Thyroid gland (tissue), 4 donors: Measurements from ENCODE around the gene PSMG1.

Experiments
- POLR2A ChIP-seq, 2 donors: fragments of 450-650 bp; IDR thresholded peaks; one replicate each; pipeline ENCODE4 v1.6.1; 2017; ENCODE audit warnings: antibody characterized with exemption in 2 of 2, mild to moderate bottlenecking in 2 of 2, moderate library complexity in 1 of 2
- TF ChIP-seq, protein P1 (sequence below), 6 experiments: fragments of 200-600 bp in 3 of 6; fragments of 450-650 bp in 3 of 6; sonication (generic) in 3 of 6; IDR thresholded peaks; one replicate each; pipeline ENCODE4 v1.5.1; 2016 to 2019; ENCODE audit warnings: antibody characterized with exemption in 6 of 6, mild to moderate bottlenecking in 2 of 6, inconsistent platforms in 1 of 6, moderate library complexity in 1 of 6

DNA sequence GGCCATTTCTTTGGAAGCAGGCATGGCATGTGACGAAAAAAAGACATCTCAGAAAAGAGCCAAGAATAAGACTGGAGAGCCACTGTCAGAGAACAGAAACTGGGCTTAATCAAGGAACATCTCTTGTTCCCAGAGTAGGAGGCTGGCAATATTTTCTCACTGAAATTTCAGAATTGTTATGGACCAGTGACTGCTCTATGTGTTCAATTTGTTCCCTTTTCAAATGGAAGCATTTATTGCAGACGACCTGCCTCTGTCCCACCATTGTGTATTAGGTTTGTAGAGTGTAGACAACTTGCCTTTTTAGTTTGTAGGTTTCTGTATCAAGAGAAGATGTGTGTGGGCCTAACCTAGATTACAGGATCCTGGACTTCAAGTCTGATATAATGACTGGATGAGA is 18.7 kb downstream of the PSMG1 start:
- TF ChIP-seq, protein P1, sequence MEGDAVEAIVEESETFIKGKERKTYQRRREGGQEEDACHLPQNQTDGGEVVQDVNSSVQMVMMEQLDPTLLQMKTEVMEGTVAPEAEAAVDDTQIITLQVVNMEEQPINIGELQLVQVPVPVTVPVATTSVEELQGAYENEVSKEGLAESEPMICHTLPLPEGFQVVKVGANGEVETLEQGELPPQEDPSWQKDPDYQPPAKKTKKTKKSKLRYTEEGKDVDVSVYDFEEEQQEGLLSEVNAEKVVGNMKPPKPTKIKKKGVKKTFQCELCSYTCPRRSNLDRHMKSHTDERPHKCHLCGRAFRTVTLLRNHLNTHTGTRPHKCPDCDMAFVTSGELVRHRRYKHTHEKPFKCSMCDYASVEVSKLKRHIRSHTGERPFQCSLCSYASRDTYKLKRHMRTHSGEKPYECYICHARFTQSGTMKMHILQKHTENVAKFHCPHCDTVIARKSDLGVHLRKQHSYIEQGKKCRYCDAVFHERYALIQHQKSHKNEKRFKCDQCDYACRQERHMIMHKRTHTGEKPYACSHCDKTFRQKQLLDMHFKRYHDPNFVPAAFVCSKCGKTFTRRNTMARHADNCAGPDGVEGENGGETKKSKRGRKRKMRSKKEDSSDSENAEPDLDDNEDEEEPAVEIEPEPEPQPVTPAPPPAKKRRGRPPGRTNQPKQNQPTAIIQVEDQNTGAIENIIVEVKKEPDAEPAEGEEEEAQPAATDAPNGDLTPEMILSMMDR (IDR thresholded peaks at IDR 0.05): no peak
- no peak for TF ChIP-seq POLR2A (IDR thresholded peaks at IDR 0.05)
